HEK293 (cell line): ENCODE data around the gene TRA2B.

ENCODE experiments used
- HOXA7 ChIP-seq: sonication (generic); formaldehyde crosslinking; IDR thresholded peaks from 2 replicates; pipeline ENCODE4 v1.8.1; 2022; ENCODE audit warnings: missing genetic modification reagents, borderline replicate concordance
- SP2 ChIP-seq: fragments of 450-650 bp; formaldehyde crosslinking; IDR thresholded peaks from 2 replicates; pipeline ENCODE4 v1.5.1; 2016; ENCODE audit warnings: missing biosample characterization, missing genetic modification characterization
- YY1 ChIP-seq: fragments of 450-650 bp; formaldehyde crosslinking; IDR thresholded peaks from 2 replicates; pipeline ENCODE4 v1.5.1; 2018; ENCODE audit warnings: missing biosample characterization, missing genetic modification characterization
- ZNF112 ChIP-seq: fragments of 450-650 bp; formaldehyde crosslinking; IDR thresholded peaks from 2 replicates; pipeline ENCODE4 v1.5.0; 2017; ENCODE audit warnings: missing biosample characterization, missing genetic modification characterization
- ZNF175 ChIP-seq: fragments of 450-650 bp; formaldehyde crosslinking; IDR thresholded peaks from 2 replicates; pipeline ENCODE4 v1.5.1; 2016; ENCODE audit warnings: missing biosample characterization, missing genetic modification characterization
- ZNF221 ChIP-seq: fragments of 450-650 bp; formaldehyde crosslinking; IDR thresholded peaks from 2 replicates; pipeline ENCODE4 v1.5.1; 2017; ENCODE audit warnings: missing biosample characterization, missing genetic modification characterization, borderline replicate concordance
- ZNF266 ChIP-seq: fragments of 450-650 bp; formaldehyde crosslinking; IDR thresholded peaks from 2 replicates; pipeline ENCODE4 v1.5.1; 2016; ENCODE audit warnings: missing biosample characterization, missing genetic modification characterization, low read depth
- ZNF416 ChIP-seq: fragments of 450-650 bp; formaldehyde crosslinking; IDR thresholded peaks from 2 replicates; pipeline ENCODE4 v1.5.1; 2016; ENCODE audit warnings: missing biosample characterization, missing genetic modification characterization
- ZNF48 ChIP-seq: fragments of 450-650 bp; formaldehyde crosslinking; IDR thresholded peaks from 2 replicates; pipeline ENCODE4 v1.5.1; 2016; ENCODE audit warnings: missing biosample characterization, missing genetic modification characterization
- ZNF623 ChIP-seq: fragments of 450-650 bp; formaldehyde crosslinking; IDR thresholded peaks from 2 replicates; pipeline ENCODE4 v1.5.1; 2016; ENCODE audit warnings: missing biosample characterization, missing genetic modification characterization
- ZNF626 ChIP-seq: fragments of 450-650 bp; sonication (Bioruptor Pico); formaldehyde crosslinking; IDR thresholded peaks from 2 replicates; pipeline ENCODE4 v1.5.1; 2018; ENCODE audit warnings: missing biosample characterization, missing genetic modification characterization, inconsistent platforms
- ZNF658 ChIP-seq: fragments of 450-650 bp; formaldehyde crosslinking; IDR thresholded peaks from 2 replicates; pipeline ENCODE4; 2016; ENCODE audit warnings: missing biosample characterization, missing genetic modification characterization
- ZNF792 ChIP-seq: fragments of 450-650 bp; formaldehyde crosslinking; IDR thresholded peaks from 2 replicates; pipeline ENCODE4 v1.5.1; 2016; ENCODE audit warnings: missing biosample characterization, missing genetic modification characterization
- ZXDB ChIP-seq: fragments of 450-650 bp; formaldehyde crosslinking; IDR thresholded peaks from 2 replicates; pipeline ENCODE4 v1.5.1; 2016; ENCODE audit warnings: missing biosample characterization, missing genetic modification characterization
- TF ChIP-seq, protein P1 (sequence below): fragments of 450-650 bp; formaldehyde crosslinking; IDR thresholded peaks from 2 replicates; pipeline ENCODE4 v1.5.1; 2016; ENCODE audit warnings: missing biosample characterization, missing genetic modification characterization
- TF ChIP-seq, protein P2 (sequence below): fragments of 450-650 bp; formaldehyde crosslinking; IDR thresholded peaks from 2 replicates; pipeline ENCODE4 v1.5.1; 2016; ENCODE audit warnings: missing biosample characterization, missing genetic modification characterization
- TF ChIP-seq, protein P3 (sequence below): fragments of 450-650 bp; formaldehyde crosslinking; IDR thresholded peaks from 2 replicates; pipeline ENCODE4 v1.5.1; 2016; ENCODE audit warnings: missing biosample characterization, missing genetic modification characterization
- TF ChIP-seq, protein P4 (sequence below): fragments of 450-650 bp; formaldehyde crosslinking; IDR thresholded peaks from 2 replicates; pipeline ENCODE4 v1.5.0; 2017; ENCODE audit warnings: missing biosample characterization, missing genetic modification characterization, borderline replicate concordance
- TF ChIP-seq, protein P5 (sequence below): fragments of 450-650 bp; formaldehyde crosslinking; IDR thresholded peaks from 2 replicates; pipeline ENCODE4 v1.5.1; 2016; ENCODE audit warnings: missing biosample characterization, missing genetic modification characterization
- TF ChIP-seq, protein P6 (sequence below): fragments of 450-650 bp; formaldehyde crosslinking; IDR thresholded peaks from 2 replicates; pipeline ENCODE4 v1.5.1; 2016; ENCODE audit warnings: missing biosample characterization, missing genetic modification characterization
- TF ChIP-seq, protein P7 (sequence below): fragments of 450-650 bp; formaldehyde crosslinking; IDR thresholded peaks from 2 replicates; pipeline ENCODE4 v1.5.1; 2016; ENCODE audit warnings: missing biosample characterization, missing genetic modification characterization
- TF ChIP-seq, protein P8 (sequence below): fragments of 450-650 bp; formaldehyde crosslinking; IDR thresholded peaks from 2 replicates; pipeline ENCODE4 v1.5.1; 2016; ENCODE audit warnings: missing biosample characterization, missing genetic modification characterization

Gene TRA2B

DNA sequence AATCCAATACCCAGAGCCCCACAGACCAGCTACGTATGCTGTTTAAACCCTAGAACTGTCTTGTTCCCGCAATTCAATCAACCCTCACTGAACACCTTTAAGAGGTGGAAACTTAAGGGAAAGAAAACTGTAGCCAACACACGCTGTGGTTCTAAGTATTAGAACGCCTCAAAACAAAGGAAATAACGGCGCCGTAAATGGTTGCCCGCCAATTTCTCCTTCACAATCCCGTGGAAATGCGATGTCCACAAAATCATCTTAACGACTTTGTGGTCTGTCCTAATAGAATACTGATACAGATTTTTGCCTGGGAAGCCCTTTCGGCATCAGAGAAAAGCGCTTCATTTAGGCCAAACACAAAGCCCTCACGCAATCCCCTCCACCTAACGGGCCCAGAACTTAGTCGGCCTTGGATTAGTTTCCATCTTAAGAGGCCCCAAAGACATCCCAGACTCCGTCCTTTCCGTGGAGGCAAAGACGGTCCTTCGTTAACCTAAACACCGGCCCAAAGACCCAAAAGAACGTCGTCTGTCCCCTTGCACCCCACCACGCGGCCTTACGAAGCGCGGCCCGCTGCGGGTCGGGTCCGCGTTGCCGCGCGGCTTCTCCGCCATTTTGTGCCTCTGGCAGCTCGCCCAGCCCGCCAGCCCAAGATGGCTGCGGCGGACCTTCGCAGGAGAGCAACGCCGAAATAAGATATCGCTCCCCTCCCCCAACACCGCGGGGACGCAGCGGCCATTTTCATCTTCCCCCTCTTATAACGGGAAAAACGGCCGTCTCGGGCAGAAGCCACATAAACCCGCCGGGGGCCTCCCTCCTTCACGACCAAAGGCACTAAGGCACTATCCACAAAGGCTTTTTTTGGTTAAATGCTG, 763 bp downstream of the TRA2B start (continued):
- TF ChIP-seq, protein P1, sequence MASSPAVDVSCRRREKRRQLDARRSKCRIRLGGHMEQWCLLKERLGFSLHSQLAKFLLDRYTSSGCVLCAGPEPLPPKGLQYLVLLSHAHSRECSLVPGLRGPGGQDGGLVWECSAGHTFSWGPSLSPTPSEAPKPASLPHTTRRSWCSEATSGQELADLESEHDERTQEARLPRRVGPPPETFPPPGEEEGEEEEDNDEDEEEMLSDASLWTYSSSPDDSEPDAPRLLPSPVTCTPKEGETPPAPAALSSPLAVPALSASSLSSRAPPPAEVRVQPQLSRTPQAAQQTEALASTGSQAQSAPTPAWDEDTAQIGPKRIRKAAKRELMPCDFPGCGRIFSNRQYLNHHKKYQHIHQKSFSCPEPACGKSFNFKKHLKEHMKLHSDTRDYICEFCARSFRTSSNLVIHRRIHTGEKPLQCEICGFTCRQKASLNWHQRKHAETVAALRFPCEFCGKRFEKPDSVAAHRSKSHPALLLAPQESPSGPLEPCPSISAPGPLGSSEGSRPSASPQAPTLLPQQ (tag by site-specific recombination), result peak; percentile 18; the same call in 1 of the 2 replicates
- TF ChIP-seq, protein P2, sequence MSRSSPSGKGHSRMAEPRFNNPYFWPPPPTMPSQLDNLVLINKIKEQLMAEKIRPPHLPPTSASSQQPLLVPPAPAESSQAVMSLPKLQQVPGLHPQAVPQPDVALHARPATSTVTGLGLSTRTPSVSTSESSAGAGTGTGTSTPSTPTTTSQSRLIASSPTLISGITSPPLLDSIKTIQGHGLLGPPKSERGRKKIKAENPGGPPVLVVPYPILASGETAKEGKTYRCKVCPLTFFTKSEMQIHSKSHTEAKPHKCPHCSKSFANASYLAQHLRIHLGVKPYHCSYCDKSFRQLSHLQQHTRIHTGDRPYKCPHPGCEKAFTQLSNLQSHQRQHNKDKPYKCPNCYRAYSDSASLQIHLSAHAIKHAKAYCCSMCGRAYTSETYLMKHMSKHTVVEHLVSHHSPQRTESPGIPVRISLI (tag by site-specific recombination), result no peak
- TF ChIP-seq ZNF48 (tag by site-specific recombination) (no peak), ZNF658 (tag by site-specific recombination) (no peak), ZNF792 (tag by site-specific recombination) (no peak), YY1 (tag by site-specific recombination) (peak; percentile 94), ZNF626 (tag by site-specific recombination) (no peak), HOXA7 (CRISPR knock-in tag) (no peak), ZNF112 (no peak), ZXDB (tag by site-specific recombination) (no peak), ZNF416 (tag by site-specific recombination) (no peak), ZNF623 (tag by site-specific recombination) (no peak), SP2 (tag by site-specific recombination) (no peak), ZNF175 (tag by site-specific recombination) (no peak), ZNF266 (tag by site-specific recombination) (no peak), ZNF221 (tag by site-specific recombination) (no peak)
- TF ChIP-seq, protein P3, sequence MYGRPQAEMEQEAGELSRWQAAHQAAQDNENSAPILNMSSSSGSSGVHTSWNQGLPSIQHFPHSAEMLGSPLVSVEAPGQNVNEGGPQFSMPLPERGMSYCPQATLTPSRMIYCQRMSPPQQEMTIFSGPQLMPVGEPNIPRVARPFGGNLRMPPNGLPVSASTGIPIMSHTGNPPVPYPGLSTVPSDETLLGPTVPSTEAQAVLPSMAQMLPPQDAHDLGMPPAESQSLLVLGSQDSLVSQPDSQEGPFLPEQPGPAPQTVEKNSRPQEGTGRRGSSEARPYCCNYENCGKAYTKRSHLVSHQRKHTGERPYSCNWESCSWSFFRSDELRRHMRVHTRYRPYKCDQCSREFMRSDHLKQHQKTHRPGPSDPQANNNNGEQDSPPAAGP (tag by site-specific recombination), result no peak
- TF ChIP-seq, protein P4, sequence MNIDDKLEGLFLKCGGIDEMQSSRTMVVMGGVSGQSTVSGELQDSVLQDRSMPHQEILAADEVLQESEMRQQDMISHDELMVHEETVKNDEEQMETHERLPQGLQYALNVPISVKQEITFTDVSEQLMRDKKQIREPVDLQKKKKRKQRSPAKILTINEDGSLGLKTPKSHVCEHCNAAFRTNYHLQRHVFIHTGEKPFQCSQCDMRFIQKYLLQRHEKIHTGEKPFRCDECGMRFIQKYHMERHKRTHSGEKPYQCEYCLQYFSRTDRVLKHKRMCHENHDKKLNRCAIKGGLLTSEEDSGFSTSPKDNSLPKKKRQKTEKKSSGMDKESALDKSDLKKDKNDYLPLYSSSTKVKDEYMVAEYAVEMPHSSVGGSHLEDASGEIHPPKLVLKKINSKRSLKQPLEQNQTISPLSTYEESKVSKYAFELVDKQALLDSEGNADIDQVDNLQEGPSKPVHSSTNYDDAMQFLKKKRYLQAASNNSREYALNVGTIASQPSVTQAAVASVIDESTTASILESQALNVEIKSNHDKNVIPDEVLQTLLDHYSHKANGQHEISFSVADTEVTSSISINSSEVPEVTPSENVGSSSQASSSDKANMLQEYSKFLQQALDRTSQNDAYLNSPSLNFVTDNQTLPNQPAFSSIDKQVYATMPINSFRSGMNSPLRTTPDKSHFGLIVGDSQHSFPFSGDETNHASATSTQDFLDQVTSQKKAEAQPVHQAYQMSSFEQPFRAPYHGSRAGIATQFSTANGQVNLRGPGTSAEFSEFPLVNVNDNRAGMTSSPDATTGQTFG (tag by site-specific recombination), result no peak
- TF ChIP-seq, protein P5, sequence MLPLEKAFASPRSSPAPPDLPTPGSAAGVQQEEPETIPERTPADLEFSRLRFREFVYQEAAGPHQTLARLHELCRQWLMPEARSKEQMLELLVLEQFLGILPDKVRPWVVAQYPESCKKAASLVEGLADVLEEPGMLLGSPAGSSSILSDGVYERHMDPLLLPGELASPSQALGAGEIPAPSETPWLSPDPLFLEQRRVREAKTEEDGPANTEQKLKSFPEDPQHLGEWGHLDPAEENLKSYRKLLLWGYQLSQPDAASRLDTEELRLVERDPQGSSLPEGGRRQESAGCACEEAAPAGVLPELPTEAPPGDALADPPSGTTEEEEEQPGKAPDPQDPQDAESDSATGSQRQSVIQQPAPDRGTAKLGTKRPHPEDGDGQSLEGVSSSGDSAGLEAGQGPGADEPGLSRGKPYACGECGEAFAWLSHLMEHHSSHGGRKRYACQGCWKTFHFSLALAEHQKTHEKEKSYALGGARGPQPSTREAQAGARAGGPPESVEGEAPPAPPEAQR (tag by site-specific recombination), result no peak
- TF ChIP-seq, protein P6, sequence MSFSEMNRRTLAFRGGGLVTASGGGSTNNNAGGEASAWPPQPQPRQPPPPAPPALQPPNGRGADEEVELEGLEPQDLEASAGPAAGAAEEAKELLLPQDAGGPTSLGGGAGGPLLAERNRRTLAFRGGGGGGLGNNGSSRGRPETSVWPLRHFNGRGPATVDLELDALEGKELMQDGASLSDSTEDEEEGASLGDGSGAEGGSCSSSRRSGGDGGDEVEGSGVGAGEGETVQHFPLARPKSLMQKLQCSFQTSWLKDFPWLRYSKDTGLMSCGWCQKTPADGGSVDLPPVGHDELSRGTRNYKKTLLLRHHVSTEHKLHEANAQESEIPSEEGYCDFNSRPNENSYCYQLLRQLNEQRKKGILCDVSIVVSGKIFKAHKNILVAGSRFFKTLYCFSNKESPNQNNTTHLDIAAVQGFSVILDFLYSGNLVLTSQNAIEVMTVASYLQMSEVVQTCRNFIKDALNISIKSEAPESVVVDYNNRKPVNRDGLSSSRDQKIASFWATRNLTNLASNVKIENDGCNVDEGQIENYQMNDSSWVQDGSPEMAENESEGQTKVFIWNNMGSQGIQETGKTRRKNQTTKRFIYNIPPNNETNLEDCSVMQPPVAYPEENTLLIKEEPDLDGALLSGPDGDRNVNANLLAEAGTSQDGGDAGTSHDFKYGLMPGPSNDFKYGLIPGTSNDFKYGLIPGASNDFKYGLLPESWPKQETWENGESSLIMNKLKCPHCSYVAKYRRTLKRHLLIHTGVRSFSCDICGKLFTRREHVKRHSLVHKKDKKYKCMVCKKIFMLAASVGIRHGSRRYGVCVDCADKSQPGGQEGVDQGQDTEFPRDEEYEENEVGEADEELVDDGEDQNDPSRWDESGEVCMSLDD, result no peak
- TF ChIP-seq, protein P7, sequence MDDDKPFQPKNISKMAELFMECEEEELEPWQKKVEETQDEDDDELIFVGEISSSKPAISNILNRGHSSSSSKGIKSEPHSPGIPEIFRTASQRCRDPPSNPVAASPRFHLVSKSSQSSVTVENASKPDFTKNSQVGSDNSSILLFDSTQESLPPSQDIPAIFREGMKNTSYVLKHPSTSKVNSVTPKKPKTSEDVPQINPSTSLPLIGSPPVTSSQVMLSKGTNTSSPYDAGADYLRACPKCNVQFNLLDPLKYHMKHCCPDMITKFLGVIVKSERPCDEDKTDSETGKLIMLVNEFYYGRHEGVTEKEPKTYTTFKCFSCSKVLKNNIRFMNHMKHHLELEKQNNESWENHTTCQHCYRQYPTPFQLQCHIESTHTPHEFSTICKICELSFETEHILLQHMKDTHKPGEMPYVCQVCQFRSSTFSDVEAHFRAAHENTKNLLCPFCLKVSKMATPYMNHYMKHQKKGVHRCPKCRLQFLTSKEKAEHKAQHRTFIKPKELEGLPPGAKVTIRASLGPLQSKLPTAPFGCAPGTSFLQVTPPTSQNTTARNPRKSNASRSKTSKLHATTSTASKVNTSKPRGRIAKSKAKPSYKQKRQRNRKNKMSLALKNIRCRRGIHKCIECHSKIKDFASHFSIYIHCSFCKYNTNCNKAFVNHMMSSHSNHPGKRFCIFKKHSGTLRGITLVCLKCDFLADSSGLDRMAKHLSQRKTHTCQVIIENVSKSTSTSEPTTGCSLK (tag by site-specific recombination), result no peak
- TF ChIP-seq, protein P8, sequence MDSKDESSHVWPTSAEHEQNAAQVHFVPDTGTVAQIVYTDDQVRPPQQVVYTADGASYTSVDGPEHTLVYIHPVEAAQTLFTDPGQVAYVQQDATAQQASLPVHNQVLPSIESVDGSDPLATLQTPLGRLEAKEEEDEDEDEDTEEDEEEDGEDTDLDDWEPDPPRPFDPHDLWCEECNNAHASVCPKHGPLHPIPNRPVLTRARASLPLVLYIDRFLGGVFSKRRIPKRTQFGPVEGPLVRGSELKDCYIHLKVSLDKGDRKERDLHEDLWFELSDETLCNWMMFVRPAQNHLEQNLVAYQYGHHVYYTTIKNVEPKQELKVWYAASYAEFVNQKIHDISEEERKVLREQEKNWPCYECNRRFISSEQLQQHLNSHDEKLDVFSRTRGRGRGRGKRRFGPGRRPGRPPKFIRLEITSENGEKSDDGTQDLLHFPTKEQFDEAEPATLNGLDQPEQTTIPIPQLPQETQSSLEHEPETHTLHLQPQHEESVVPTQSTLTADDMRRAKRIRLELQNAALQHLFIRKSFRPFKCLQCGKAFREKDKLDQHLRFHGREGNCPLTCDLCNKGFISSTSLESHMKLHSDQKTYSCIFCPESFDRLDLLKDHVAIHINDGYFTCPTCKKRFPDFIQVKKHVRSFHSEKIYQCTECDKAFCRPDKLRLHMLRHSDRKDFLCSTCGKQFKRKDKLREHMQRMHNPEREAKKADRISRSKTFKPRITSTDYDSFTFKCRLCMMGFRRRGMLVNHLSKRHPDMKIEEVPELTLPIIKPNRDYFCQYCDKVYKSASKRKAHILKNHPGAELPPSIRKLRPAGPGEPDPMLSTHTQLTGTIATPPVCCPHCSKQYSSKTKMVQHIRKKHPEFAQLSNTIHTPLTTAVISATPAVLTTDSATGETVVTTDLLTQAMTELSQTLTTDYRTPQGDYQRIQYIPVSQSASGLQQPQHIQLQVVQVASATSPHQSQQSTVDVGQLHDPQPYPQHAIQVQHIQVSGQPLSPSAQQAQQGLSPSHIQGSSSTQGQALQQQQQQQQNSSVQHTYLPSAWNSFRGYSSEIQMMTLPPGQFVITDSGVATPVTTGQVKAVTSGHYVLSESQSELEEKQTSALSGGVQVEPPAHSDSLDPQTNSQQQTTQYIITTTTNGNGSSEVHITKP (tag by site-specific recombination), result no peak
